ENCODE data around the gene NAPA. TPM values are rescaled to one million over a fixed set of nuclear protein-coding genes. Genes with fewer than 3 reads are reported as not detected.

NAPA gene
- total and polyA plus RNA-seq, 4 donors, result 60.6 to 203 (median 131) TPM

GRCh38 chr19:47544476-47544875 lies 29.6 kb upstream of the NAPA start:
- WGBS (ENCODE audit: insufficient coverage), result 92% methylated on average over 22 of the region's 22 CpGs
- Histone ChIP-seq H3K9me3 (ENCODE audit: control insufficient read depth, insufficient read depth, low read length) (no peaks in the 10 kb centered on the region), H3K36me3 (ENCODE audit: control insufficient read depth, insufficient read depth, low read length) (peaks cover 11% of the 10 kb centered on the region), H3K27ac (ENCODE audit: low read depth, low read length) (no peak overlapping the region), H3K4me3 (ENCODE audit: low read depth, low read length) (no peak overlapping the region), H3K4me1 (ENCODE audit: control insufficient read depth, insufficient read depth, low read length) (peaks cover 16% of the 10 kb centered on the region), H3K27me3 (ENCODE audit: control insufficient read depth, insufficient read depth, low read length) (peaks cover 20% of the 10 kb centered on the region)
- DNase-seq (ENCODE audit: low read depth in 4 of 6, low spot score in 6 of 6), result no peak

GRCh38 chr19:47544075-47544474 lies 29.2 kb upstream of the NAPA start:
- H3K4me3 ChIP-seq (ENCODE audit: low read depth, low read length), result no peak overlapping the region
- H3K9me3 ChIP-seq (ENCODE audit: control insufficient read depth, insufficient read depth, low read length), result no peaks in the 10 kb centered on the region
- peaks cover 20% of the 10 kb centered on the region for H3K27me3 ChIP-seq (ENCODE audit: control insufficient read depth, insufficient read depth, low read length)
- H3K27ac ChIP-seq (ENCODE audit: low read depth, low read length), result no peak overlapping the region
- 86% methylated on average over 18 of the region's 18 CpGs for WGBS (ENCODE audit: insufficient coverage)
- no peak for DNase-seq (ENCODE audit: low read depth in 4 of 6, low spot score in 6 of 6)
- peaks cover 16% of the 10 kb centered on the region for H3K4me1 ChIP-seq (ENCODE audit: control insufficient read depth, insufficient read depth, low read length)
- peaks cover 11% of the 10 kb centered on the region for H3K36me3 ChIP-seq (ENCODE audit: control insufficient read depth, insufficient read depth, low read length)

DNA sequence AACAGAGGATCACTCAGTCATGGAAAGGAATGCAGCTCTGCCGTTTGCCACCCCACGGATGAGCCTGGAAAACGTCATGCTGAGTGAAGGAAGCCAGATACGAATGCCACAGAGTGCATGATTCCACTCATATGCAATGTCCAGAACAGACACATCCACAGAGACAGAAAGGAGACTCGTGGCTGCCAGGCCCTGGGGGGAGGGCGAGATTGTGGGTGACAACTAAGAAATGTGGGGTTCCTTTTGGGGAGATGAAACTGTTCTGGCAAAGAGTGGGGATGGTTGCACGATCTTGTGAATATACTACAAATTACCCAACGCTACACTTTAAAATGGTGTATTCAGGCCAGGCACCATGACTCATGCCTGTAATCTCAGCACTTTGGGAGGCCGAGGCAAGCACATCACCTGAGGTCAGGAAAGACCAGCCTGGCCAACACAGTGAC lies 27.2 kb upstream of the NAPA start:
- 87% methylated on average over 3 of the region's 9 CpGs for WGBS (ENCODE audit: insufficient coverage)
- no peak for DNase-seq (ENCODE audit: low read depth in 4 of 6, low spot score in 6 of 6)
- peaks cover 20% of the 10 kb centered on the region for H3K27me3 ChIP-seq (ENCODE audit: control insufficient read depth, insufficient read depth, low read length)
- H3K4me3 ChIP-seq (ENCODE audit: low read depth, low read length), result no peak overlapping the region
- H3K36me3 ChIP-seq (ENCODE audit: control insufficient read depth, insufficient read depth, low read length), result peaks cover 11% of the 10 kb centered on the region
- no peaks in the 10 kb centered on the region for H3K9me3 ChIP-seq (ENCODE audit: control insufficient read depth, insufficient read depth, low read length)
- H3K4me1 ChIP-seq (ENCODE audit: control insufficient read depth, insufficient read depth, low read length), result peaks cover 16% of the 10 kb centered on the region
- H3K27ac ChIP-seq (ENCODE audit: low read depth, low read length), result no peak overlapping the region

DNA sequence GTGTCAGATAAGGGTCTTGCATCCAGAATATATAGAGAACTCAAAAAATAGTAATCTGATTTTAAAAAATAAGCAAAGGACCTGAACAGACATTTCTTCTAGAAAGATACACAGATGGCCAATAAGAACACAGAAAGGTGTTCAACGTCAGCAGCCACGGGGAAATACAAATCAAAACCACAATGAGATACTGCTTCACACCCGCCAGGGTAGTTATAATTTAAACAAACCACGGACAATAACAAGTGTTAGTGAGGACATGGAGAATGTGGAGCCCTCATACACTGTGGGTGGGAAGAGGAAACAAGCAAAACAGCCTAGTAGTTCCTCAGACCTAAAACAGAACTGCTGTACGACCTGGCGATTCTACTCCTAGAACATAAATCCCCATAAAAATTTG lies 26.7 kb upstream of the NAPA start:
- Histone ChIP-seq H3K4me1 (ENCODE audit: control insufficient read depth, insufficient read depth, low read length) (peaks cover 16% of the 10 kb centered on the region), H3K27ac (ENCODE audit: low read depth, low read length) (no peak overlapping the region), H3K36me3 (ENCODE audit: control insufficient read depth, insufficient read depth, low read length) (peaks cover 11% of the 10 kb centered on the region), H3K9me3 (ENCODE audit: control insufficient read depth, insufficient read depth, low read length) (no peaks in the 10 kb centered on the region), H3K27me3 (ENCODE audit: control insufficient read depth, insufficient read depth, low read length) (peaks cover 20% of the 10 kb centered on the region), H3K4me3 (ENCODE audit: low read depth, low read length) (no peak overlapping the region)
- no peak for DNase-seq (ENCODE audit: low read depth in 4 of 6, low spot score in 6 of 6)
- WGBS (ENCODE audit: insufficient coverage), result no CpG with 5 or more reads among the region's 6 CpGs

DNA sequence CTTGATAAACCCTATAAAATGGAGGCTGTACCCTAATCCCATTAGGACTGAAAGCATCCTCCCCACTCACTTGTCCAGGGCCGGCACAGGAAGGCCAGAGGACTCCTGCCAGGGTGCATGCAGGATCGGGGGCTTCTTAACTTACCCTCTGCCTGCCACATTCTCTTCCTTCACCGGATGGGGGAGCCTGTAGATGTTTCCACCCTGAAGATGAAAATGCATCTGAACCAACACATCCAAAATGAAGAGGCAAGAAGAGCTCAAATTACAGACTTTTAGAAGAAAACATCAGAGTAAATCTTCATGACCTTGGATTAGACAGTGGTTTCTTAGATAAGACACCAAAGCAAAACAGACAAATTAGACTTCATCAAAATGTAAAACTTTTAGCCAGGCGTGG lies 25.9 kb upstream of the NAPA start:
- Histone ChIP-seq H3K36me3 (ENCODE audit: control insufficient read depth, insufficient read depth, low read length) (peaks cover 11% of the 10 kb centered on the region), H3K4me1 (ENCODE audit: control insufficient read depth, insufficient read depth, low read length) (peaks cover 13% of the 10 kb centered on the region), H3K4me3 (ENCODE audit: low read depth, low read length) (no peak overlapping the region), H3K27me3 (ENCODE audit: control insufficient read depth, insufficient read depth, low read length) (peaks cover 17% of the 10 kb centered on the region), H3K9me3 (ENCODE audit: control insufficient read depth, insufficient read depth, low read length) (no peaks in the 10 kb centered on the region), H3K27ac (ENCODE audit: low read depth, low read length) (no peak overlapping the region)
- DNase-seq (ENCODE audit: low read depth in 4 of 6, low spot score in 6 of 6), result peak in 1 of 6 donors; percentile 13
- 79% methylated on average over 2 of the region's 4 CpGs for WGBS (ENCODE audit: insufficient coverage)

- Histone ChIP-seq H3K4me3 (ENCODE audit: low read depth, low read length) (no peak overlapping the region), H3K9me3 (ENCODE audit: control insufficient read depth, insufficient read depth, low read length) (no peaks in the 10 kb centered on the region), H3K36me3 (ENCODE audit: control insufficient read depth, insufficient read depth, low read length) (peaks cover 8% of the 10 kb centered on the region), H3K27me3 (ENCODE audit: control insufficient read depth, insufficient read depth, low read length) (peaks cover 8% of the 10 kb centered on the region), H3K4me1 (ENCODE audit: control insufficient read depth, insufficient read depth, low read length) (peaks cover 4% of the 10 kb centered on the region), H3K27ac (ENCODE audit: low read depth, low read length) (no peak overlapping the region)
- no peak for DNase-seq (ENCODE audit: low read depth in 4 of 6, low spot score in 6 of 6)
- 74% methylated on average over 10 of the region's 12 CpGs for WGBS (ENCODE audit: insufficient coverage)
Measured at GRCh38 chr19:47539747-47540311, 25.0 kb upstream of the NAPA start.

DNA sequence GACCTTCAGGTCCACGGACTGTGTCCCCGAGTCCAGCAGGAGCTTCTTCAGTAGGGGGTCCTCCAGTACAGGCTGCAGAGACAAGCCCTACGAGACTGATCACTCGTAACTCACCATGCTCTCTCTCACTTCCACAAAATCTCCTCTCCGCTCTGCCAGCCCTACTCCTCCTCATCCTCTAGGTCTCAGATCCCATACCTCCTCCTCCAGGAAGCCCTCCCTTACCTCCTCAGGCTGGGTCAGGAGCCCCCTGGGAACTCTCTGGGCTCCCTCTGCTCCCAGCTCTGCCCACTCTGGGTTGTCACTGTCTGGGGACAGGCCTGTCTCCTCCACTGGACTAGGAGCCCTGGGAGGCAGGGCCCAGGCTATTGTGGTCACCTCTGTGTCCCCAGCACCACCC lies 23.9 kb upstream of the NAPA start:
- no peak for DNase-seq (ENCODE audit: low read depth in 4 of 6, low spot score in 6 of 6)
- no peaks in the 10 kb centered on the region for H3K27me3 ChIP-seq (ENCODE audit: control insufficient read depth, insufficient read depth, low read length)
- H3K4me3 ChIP-seq (ENCODE audit: low read depth, low read length), result no peak overlapping the region
- H3K9me3 ChIP-seq (ENCODE audit: control insufficient read depth, insufficient read depth, low read length), result no peaks in the 10 kb centered on the region
- no peaks in the 10 kb centered on the region for H3K4me1 ChIP-seq (ENCODE audit: control insufficient read depth, insufficient read depth, low read length)
- no peaks in the 10 kb centered on the region for H3K36me3 ChIP-seq (ENCODE audit: control insufficient read depth, insufficient read depth, low read length)
- H3K27ac ChIP-seq (ENCODE audit: low read depth, low read length), result no peak overlapping the region
- 86% methylated on average over 5 of the region's 5 CpGs for WGBS (ENCODE audit: insufficient coverage)

- Histone ChIP-seq H3K27me3 (ENCODE audit: control insufficient read depth, insufficient read depth, low read length) (no peaks in the 10 kb centered on the region), H3K27ac (ENCODE audit: low read depth, low read length) (no peak overlapping the region), H3K9me3 (ENCODE audit: control insufficient read depth, insufficient read depth, low read length) (no peaks in the 10 kb centered on the region), H3K36me3 (ENCODE audit: control insufficient read depth, insufficient read depth, low read length) (no peaks in the 10 kb centered on the region), H3K4me1 (ENCODE audit: control insufficient read depth, insufficient read depth, low read length) (no peaks in the 10 kb centered on the region), H3K4me3 (ENCODE audit: low read depth, low read length) (no peak overlapping the region)
- DNase-seq (ENCODE audit: low read depth in 4 of 6, low spot score in 6 of 6), result no peak
- 93% methylated on average over 3 of the region's 4 CpGs for WGBS (ENCODE audit: insufficient coverage)
Measured at GRCh38 chr19:47537493-47537892, 22.6 kb upstream of the NAPA start.

GRCh38 chr19:47534628-47535027 lies 19.8 kb upstream of the NAPA start:
- no peak overlapping the region for H3K27ac ChIP-seq (ENCODE audit: low read depth, low read length)

GRCh38 chr19:47531640-47532387 lies 17.0 kb upstream of the NAPA start:
- Histone ChIP-seq H3K9me3 (ENCODE audit: control insufficient read depth, insufficient read depth, low read length) (no peaks in the 10 kb centered on the region), H3K27ac (ENCODE audit: low read depth, low read length) (no peak overlapping the region), H3K27me3 (ENCODE audit: control insufficient read depth, insufficient read depth, low read length) (peaks cover 1% of the 10 kb centered on the region), H3K4me3 (ENCODE audit: low read depth, low read length) (no peak overlapping the region), H3K4me1 (ENCODE audit: control insufficient read depth, insufficient read depth, low read length) (no peaks in the 10 kb centered on the region), H3K36me3 (ENCODE audit: control insufficient read depth, insufficient read depth, low read length) (no peaks in the 10 kb centered on the region)
- WGBS (ENCODE audit: insufficient coverage), result 54% methylated on average over 8 of the region's 14 CpGs
- no peak for DNase-seq (ENCODE audit: low read depth in 4 of 6, low spot score in 6 of 6)

More at GRCh38 chr19:47534628-47535027, 19.8 kb upstream of the NAPA start:
- Histone ChIP-seq H3K27me3 (ENCODE audit: control insufficient read depth, insufficient read depth, low read length) (no peaks in the 10 kb centered on the region), H3K9me3 (ENCODE audit: control insufficient read depth, insufficient read depth, low read length) (no peaks in the 10 kb centered on the region), H3K4me3 (ENCODE audit: low read depth, low read length) (no peak overlapping the region), H3K4me1 (ENCODE audit: control insufficient read depth, insufficient read depth, low read length) (no peaks in the 10 kb centered on the region), H3K36me3 (ENCODE audit: control insufficient read depth, insufficient read depth, low read length) (no peaks in the 10 kb centered on the region)
- DNase-seq (ENCODE audit: low read depth in 4 of 6, low spot score in 6 of 6), result no peak
- WGBS (ENCODE audit: insufficient coverage), result no CpG with 5 or more reads among the region's 1 CpG

Measured in spinal cord (tissue), 10 donors.